GM21423 (cell line): Measurements from ENCODE around the gene INHBE.
"Not testable (repeated sequence)": the region's sequence is repeated elsewhere in the genome, so short reads cannot be mapped to it uniquely, and the experiment has no call there.

ENCODE experiments used
- ATAC-seq: cut with Tn5 transposase; IDR thresholded peaks from one replicate; pipeline ENCODE4 v1.9.1; 2021; ENCODE audit warnings: mild to moderate bottlenecking, moderate library complexity; ENCODE audit not compliant: unreplicated experiment

The INHBE gene, protein sequence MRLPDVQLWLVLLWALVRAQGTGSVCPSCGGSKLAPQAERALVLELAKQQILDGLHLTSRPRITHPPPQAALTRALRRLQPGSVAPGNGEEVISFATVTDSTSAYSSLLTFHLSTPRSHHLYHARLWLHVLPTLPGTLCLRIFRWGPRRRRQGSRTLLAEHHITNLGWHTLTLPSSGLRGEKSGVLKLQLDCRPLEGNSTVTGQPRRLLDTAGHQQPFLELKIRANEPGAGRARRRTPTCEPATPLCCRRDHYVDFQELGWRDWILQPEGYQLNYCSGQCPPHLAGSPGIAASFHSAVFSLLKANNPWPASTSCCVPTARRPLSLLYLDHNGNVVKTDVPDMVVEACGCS

DNA sequence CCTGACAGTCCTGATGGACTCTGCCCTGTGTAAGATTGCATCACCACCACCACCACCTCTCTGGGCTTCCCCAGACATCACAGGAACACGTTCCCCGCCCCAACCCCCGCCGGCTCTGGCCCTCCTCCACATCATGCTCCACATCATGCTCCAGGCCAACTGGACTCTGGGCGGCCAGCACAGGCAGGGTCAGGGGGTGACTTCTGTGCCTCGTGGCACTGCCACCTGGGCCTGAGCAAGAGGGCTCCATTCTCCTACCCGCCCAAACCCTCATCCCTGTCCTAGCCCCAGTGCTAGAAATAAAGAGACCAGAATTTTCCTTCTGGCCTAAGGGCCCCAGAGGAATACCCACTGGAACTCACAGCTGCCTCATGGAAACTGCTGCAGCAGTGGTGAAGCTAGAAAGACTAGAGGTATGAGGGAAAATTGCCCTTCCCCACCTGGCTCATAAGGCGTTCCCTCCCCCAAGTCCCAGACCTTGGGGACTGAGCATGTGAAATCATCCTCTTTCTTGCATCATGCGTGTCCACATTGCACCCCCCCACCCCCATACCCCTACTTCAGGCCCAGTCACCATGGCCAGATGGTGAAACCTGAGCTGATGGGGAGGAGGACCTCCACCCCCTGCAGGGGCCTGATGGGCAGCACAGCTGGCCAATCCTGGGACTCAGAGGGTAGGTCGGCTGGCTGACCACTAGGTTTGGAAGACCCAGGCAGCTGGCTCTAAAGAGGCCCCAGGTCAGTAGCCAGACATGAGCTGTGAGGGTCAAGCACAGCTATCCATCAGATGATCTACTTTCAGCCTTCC lies at the start of gene INHBE:
Gene INHBE, plus strand, starts transcription at position 742 of the 808 bp plus-strand sequence. CDS start 230 bp downstream, outside the sequence.
- ATAC-seq = no peak

DNA sequence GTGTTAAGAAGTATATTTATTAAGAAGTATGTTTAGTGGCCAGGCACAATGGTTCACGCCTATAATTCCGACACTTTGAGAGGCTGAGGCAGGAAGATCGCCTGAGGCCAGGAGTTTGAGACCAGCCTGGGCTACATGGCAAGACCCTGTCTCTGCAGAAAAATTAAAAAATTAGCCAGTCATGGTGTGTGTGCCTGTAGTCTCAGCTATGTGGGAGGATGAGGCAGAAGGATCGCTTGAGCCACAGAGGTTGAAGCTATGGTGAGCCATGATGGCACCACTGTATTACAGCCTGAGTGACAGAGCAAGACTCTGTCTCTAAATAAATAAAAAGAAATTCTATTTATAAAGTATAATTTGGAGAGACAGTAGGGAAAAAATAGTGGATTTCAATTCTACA lies 44.6 kb upstream of the INHBE start:
- no peak for ATAC-seq

DNA sequence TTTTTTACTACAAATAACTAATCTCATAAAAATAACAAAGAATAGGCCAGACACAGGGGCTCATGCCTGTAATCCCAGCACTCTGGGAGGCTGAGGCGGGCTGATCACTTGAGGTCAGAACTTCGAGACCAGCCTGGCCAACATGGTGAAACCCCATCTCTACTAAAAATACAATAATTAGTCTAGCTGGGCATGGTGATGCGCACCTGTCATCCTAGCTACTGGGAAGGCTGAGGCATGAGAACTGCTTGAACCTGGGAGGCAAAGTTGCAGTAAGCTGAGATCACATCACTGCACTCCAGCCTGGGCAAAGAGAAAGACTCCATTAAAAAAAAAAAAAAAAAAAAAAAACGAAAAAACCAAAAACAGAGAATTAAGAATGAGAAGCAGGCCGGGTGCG lies 40.9 kb upstream of the INHBE start:
- ATAC-seq = not testable (repeated sequence)

DNA sequence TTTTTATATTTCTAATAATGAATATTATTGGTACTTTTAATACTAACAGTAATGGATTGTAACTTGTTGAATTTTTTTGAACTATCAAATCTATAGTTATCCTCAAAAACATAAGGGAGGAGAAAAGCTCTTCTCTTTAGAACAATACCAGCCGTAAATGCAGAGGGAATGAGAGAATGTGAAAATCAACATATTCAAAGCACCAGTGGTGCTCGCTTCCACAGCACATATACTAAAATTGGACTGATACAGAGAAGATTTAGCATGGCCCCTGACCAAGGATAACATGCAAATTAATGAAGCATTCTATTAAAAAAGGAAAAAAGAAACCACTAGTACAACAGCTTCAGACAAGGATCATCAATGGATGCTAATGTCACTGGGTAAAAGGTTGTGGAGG lies 40.0 kb upstream of the INHBE start:
- no peak for ATAC-seq

DNA sequence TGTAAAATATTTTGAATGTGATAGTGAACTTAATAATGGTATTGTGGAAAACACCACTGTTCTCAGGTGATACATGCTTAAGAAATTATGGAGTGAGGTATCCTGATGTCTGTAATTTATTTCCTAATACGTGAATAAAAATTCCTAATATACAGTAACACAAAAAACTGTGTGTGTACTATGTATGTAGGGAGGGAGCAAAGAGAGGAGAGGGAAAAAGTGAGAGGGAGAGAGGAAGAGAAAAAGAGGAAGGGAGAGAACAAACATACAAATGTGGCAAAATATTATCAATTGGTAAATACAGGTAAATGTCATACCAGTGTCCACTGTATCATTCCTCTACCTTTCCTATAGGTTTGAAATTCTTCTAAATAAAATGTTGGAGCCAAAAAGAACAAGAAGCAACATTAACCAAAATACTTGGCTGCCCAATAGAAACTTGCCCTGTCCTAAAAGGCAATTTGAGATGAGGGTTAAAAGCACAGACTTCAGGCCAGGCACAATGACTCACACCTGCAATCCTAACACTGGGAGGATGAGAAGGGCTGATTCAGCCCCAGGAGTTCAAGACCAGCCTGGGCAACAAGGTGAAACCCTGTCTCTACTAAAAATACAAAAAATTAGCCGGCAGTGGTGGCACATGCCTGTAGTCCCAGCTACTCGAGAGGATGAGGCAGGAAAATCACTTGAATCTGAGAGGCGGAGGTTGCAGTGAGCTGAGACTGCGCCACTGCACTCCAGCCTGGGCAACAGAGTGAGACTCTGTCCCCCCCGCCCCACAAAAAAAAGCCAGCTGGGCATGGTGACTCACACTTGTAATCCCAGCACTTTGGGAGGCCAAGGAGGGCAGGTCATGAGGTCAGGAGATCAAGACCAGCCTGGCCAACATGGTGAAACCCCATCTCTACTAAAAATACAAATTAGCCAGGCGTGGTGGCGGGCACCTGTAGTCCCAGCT lies 38.8 kb upstream of the INHBE start:
- ATAC-seq = no peak

DNA sequence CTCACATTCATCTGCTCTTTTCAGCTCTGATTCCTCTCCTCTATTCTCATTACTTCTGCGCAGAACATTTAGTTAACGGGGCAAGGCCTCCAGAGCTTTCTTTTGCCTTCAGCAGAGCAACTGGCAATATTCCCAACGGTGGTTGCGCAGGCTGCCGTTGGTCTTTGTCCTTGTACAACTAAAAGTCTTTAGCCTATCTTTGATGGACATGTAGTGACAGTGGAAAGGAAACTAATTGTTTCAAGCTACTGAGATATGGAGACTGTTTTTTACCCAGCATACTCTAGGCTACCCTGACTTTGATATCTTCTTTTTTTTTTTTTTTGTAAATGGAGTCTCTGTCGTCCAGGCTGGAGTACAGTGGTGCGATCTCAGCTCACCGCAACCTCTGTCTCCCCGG lies 36.9 kb upstream of the INHBE start:
- no peak for ATAC-seq

DNA sequence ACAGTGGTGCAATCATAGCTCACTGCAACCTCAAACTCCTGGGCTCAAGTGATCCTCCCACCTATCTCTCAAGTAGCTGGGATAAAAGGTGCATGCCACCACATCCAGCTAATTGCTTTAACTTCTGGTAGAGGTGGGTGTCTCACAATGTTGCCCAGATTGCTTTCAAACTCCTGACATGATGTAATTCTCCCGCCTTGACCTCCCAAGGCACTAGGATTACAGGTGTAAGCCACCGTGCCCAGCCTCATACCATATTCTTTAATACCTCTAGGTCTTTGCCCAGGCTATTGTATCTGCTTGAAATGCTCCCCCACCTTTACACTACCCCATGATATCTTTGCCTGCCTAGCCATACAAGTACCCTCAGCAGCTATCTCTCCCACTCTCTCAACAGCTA lies 35.6 kb upstream of the INHBE start:
- no peak for ATAC-seq

DNA sequence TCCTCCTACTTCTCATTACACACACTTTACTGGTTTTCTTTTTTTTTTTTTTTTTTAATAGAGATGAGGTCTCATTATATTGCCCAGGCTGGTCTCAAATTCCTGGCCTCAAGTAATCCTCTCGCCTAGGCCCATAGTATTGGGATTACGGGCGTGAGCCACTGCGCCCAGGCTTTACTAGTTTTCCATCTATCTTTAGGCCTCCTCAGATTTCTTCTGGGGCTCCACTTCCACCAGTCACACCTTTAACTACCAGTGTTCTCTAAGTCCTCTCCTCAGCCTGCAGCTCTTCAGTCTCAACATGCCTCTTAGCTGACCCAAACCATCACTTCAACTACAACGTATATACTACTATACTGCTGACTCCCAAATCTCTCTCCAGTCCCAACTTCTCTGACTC lies 34.6 kb upstream of the INHBE start:
- no peak for ATAC-seq

DNA sequence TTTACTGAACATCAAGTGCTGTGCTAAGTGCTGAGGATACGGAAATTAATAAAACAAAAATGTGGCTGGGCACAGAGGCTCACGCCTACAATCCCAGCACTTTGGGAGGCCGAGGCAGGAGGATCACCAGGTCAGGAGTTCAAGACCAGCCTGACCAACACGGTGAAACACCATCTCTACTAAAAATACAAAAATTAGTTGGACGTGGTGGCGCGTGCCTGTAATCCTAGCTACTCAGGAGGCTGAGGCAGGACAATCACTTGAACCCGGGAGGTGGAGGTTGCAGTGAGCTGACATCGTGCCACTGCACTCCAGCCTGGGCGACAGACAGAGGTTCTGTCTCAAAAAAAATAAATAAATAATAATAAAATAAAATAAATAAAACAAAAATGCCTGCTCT lies 28.2 kb upstream of the INHBE start:
- not testable (repeated sequence) for ATAC-seq

DNA sequence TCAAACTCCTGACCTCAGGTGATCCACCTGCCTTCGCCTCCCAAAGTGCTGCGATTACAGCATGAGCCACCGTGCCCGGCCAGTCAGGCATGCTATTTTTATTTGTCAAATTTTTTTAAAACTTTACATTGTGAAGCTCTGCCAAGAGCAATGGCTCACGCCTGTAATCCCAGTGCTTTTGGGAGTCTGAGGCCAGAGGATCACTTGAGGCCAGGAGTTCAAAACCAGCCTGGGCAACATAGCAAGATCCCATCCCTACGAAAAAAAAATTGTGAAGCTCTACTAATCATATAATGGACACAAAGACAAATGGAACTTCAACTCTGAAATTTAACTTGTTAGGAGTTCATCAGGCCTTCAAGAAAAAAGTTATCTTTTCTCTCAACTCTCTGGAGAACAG lies 26.1 kb upstream of the INHBE start:
- no peak for ATAC-seq

DNA sequence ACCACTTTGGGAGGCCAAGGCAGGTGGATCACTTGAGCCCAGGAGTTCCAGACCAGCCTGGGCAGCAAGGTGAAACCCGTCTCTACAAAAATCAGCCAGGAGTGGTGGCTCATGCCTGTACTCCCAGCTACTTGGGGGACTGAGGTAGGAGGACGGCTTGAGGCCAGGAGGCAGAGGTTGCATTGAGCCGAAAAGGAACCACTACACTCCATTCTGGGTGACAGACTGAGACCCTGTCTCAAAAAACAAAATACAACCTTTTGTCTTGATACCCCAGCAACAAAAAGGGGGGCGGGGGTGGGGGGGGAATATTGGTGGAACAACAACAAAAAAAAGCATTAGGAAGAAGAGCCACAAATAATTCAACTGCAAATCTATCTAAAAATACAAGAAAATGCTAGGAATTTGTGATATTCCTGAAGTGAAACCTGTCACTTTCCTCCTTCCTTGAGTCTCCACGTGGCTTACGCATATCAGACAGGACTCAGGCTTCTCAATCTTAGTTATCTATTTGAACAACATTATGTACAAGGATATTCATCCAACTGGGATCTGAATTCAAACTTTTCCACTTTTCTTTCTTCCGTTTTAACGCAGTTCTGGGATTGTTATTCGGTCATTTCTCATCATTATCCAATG lies 25.5 kb upstream of the INHBE start:
- ATAC-seq = no peak

DNA sequence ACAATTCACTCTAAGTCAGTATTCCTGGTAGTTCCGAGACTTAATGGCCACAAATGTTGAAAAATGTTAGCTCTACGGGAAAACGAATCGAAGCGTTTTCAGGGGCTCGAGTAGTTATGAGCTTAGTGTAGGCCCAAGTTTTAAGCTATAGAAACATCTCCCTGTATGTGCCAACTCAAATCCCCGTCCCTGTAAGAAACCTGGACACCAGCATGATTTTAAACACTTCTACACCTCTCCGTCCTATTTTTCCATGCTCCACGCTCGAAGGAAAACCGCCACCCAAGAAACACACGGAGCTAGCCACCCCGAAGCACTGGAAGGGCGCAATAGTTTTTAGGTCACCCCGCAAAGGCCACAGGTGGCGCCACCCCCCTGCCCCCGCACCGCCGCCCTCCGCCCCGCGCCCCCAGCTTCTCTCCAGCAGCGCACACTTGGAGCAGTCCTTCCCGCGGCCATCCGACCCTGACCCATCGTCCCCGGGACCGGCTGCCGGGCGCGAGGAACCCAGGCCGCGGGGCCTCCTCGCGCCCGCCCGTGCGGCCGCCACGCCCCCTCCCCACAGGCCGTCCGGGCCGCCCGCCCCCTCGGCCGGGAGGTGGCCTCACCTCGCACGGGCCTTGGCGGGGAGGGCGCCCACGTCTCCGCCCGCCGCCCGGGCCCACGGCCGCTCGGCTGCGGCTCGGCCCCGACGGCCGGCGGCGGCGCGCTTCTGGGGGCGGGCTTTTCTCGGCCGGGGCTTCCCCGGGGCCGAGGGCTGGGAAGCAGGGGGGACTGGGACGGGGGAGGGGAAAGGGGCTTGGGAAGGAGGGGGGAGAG lies 24.8 kb upstream of the INHBE start:
- peak; percentile 52 for ATAC-seq

DNA sequence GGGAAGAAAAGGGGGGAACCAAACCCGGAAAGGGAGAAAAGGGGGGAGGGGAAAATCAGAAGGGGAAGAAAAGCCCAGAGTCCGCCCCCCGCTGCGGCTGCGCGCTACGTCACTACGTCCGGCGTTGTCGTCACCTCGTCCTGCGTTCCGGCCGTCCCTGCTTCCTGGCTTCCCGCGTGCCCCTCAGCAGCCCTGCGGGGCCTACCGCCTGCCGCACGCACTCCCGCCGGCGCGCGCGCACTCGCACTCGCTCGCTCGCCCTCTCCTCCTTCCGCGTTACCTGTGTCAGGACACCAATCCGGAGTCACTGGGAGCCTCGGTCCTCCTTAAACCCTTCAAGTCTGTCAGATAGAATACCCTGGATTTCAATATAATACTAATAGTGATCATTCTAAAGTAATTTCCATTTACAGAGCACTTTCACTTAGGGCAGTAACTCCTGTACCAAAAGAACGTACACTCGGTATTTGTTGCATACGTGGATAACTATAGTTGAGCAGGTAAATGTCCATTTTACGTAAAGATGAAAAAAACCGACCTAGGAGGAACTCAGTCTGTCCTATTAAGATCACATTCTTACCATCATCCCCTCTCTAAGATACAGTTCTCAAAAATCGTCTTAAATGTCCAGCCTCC lies 24.1 kb upstream of the INHBE start, which contains the start of gene R3HDM2:
Gene R3HDM2, minus strand, starts transcription at position 113 of the 636 bp plus-strand sequence. CDS start 120,615 bp downstream, outside the sequence.
- ATAC-seq = peak; percentile 95

DNA sequence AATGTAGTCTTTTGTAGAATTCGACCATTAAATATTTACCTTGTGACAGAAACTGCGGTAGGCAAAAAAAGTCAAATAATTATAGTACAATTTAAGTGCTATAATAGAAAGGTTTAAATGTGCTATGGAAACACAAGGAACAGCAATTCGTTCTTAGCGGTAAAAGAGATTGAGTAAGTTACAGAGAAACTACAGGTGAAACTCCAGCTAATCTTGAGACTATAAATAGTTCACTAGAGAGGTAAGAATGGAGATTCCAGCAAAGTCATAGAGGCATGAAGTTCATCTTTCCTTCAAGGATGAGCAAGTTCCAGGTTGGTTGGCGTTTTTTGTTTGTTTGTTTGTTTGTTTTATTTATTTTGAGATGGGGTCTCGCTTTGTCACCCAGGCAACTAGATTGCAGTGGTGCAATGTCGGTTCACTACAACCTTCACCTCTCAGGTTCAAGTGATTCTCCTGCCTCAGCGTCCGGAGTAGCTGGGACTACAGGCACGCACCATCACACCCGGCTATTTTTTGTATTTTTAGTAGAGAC lies 23.4 kb upstream of the INHBE start:
- ATAC-seq = no peak

DNA sequence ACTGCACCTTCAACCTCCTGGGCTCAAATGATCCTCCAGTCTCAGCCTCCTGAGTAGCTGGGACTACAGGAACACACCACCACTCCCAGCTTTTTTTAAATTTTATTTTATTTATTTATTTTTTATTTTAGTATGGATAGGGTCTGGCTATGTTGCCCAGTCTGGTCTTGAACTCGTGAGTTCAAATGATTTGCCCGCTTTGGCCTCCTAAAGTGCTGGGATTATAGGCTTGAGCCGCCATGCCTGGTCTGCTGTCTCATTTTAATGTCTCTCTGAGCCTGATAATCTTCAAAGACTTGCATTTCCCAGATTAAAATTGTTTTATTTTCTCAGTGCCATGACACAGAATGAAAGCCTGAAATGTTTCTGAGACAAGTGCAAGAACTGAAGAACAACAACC lies 21.7 kb upstream of the INHBE start:
- ATAC-seq = no peak

DNA sequence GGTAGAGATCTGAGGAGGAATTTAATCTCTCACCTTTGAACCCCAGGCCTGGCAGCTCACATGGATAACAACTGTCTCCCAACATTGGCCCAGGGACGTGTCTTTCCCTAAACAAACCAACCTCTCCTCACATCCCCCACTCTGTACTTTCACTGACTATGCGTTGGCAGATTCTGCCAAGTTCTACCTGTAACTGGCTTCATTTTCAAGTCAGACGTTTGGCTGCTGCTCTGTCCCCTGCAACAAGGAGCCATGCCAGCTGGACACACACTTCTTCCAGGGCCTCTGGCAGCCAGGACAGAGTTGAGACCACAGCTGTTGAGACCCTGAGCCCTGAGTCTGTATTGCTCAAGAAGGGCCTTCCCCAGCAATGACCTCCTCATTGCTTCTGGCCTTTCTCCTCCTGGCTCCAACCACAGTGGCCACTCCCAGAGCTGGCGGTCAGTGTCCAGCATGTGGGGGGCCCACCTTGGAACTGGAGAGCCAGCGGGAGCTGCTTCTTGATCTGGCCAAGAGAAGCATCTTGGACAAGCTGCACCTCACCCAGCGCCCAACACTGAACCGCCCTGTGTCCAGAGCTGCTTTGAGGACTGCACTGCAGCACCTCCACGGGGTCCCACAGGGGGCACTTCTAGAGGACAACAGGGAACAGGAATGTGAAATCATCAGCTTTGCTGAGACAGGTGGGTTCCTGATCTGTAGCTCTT lies 20.4 kb upstream of the INHBE start, which contains the start of gene INHBC:
Gene INHBC, plus strand, starts transcription at position 268 of the 707 bp plus-strand sequence. Its CDS starts 103 bp downstream, at position 371.
- ATAC-seq = no peak

DNA sequence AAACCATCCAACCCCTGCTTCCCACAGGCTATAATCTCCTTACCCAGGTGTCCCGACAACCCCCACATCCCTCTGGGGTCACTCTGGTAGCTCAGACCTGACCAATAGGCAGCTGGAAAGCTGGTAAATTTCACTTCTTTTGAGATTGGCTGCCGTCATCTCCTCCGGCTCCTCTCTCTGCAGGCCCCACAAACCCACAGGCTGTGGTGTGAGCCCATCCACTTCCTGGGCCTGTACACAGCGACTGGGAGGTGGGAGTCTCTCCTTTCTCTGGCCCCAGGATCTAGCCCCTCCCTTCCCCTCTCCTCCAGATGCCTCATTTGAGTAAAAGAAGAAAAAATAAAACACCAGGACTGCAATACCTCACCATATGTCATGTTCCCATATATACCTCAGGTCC lies 19.8 kb upstream of the INHBE start:
- ATAC-seq = no peak

DNA sequence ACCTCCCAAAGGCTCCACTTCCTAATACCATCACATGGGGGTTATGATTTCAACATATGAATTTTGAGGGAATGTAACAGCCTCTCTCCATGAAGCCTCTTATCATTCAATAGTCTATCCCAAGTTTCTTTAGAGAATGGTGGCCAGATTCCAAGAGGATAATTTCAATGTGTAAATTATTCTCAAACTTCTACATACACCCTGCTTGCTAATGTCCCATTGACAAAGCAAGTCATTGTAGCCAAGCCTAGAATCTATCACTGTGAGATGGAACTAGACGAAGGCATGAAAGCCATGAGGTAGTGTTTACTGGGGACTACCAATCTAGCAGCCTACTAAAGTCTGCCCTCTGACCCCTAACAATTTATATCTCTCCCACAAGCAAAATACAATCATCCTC lies 16.7 kb upstream of the INHBE start:
- ATAC-seq = no peak
